Endodermal cell (in vitro differentiated cells): ENCODE measurements around the gene MYO16. TPM values are rescaled to one million over a fixed set of nuclear protein-coding genes. Genes with fewer than 3 reads are reported as not detected.

Source experiments
- DNase-seq: peaks from one replicate; pipeline ENCODE4 v3.0.0-alpha.2; 2017
- H3K27ac ChIP-seq: 2 replicates; pipeline ENCODE4 v1.5.1; 2013; ENCODE audit warnings: mild to moderate bottlenecking, low read depth, low read length, moderate library complexity
- H3K27me3 ChIP-seq: 2 replicates; pipeline ENCODE4 v1.6.1; 2013; ENCODE audit warnings: mild to moderate bottlenecking, low read length, moderate library complexity; ENCODE audit not compliant: insufficient read depth, control insufficient read depth, poor library complexity, severe bottlenecking
- H3K36me3 ChIP-seq: 2 replicates; pipeline ENCODE4 v1.7.0; 2013; ENCODE audit warnings: mild to moderate bottlenecking, low read length, moderate library complexity; ENCODE audit not compliant: control insufficient read depth, insufficient read depth
- H3K4me1 ChIP-seq: one replicate; pipeline ENCODE4 v1.7.0; 2013; ENCODE audit warnings: low read length; ENCODE audit not compliant: control insufficient read depth, insufficient read depth
- H3K4me3 ChIP-seq: 2 replicates; pipeline ENCODE4 v1.5.1; 2013; ENCODE audit warnings: mild to moderate bottlenecking, low read length, moderate library complexity
- H3K9ac ChIP-seq: 2 replicates; pipeline ENCODE4 v1.6.1; 2013; ENCODE audit warnings: mild to moderate bottlenecking, low read length, moderate library complexity; ENCODE audit not compliant: poor library complexity, severe bottlenecking; ENCODE audit errors: extremely low read depth
- H3K9me3 ChIP-seq: 2 replicates; pipeline ENCODE4 v1.6.1; 2013; ENCODE audit warnings: mild to moderate bottlenecking, low read length, moderate library complexity; ENCODE audit not compliant: control insufficient read depth
- H3K27ac Mint-ChIP-seq: 2 replicates; pipeline ENCODE4 v1.8.0; 2020; ENCODE audit warnings: mixed read lengths
- H3K27me3 Mint-ChIP-seq: 2 replicates; pipeline ENCODE4 v1.8.0; 2021; ENCODE audit warnings: mild to moderate bottlenecking, mixed read lengths; ENCODE audit not compliant: insufficient read depth
- H3K36me3 Mint-ChIP-seq: 2 replicates; pipeline ENCODE4 v1.8.0; 2020; ENCODE audit warnings: low read depth, mixed read lengths
- H3K4me1 Mint-ChIP-seq: 2 replicates; pipeline ENCODE4 v1.8.0; 2020; ENCODE audit warnings: mixed read lengths
- H3K4me3 Mint-ChIP-seq: 2 replicates; pipeline ENCODE4 v1.8.0; 2020; ENCODE audit warnings: mild to moderate bottlenecking, moderate library complexity, mixed read lengths
- H3K9me3 Mint-ChIP-seq: 2 replicates; pipeline ENCODE4 v1.8.0; 2020; ENCODE audit warnings: mild to moderate bottlenecking, mixed read lengths
- CTCF ChIP-seq: fragments of 200-600 bp; sonication (generic); conservative IDR thresholded peaks from 2 replicates; pipeline ENCODE4 v1.5.0; 2021; ENCODE audit warnings: antibody characterized with exemption, mild to moderate bottlenecking
- WGBS, 2 experiments: methylation state at CpG; one replicate each; pipeline versions ENCODE4 v1.1.5 to v1.1.7; 2013; ENCODE audit warnings: missing lambda C conversion rate in 2 of 2, mixed read lengths in 1 of 2; ENCODE audit not compliant: insufficient coverage in 1 of 2, insufficient read length in 1 of 2; 5-methylcytosine and 5-hydroxymethylcytosine counted together
- total RNA-seq, 2 donors: library from RNA; stranded (reverse); fragmentation: NEBNext Ultra II Directional in 1 of 2; extraction: Animal tissue kit (Norgen Biotek cat#: 25700) in 1 of 2; gene quantifications; 2 replicates in 1 of 2; 3 replicates in 1 of 2; pipeline ENCODE4 v1.2.1, GENCODE V29; 2021

The MYO16 gene
- total RNA-seq, 2 donors from 2014 or later = 0.70 to 1.2 TPM

- no peaks in the 10 kb centered on the region for H3K4me1 Mint-ChIP-seq
- no peak overlapping the region for H3K27ac Mint-ChIP-seq
- H3K4me1 ChIP-seq = no peaks in the 10 kb centered on the region
These were observed 591.2 kb downstream of the MYO16 start for GRCh38 chr13:109220631-109221030.

GRCh38 chr13:109224033-109224432, 594.6 kb downstream of the MYO16 start:
- Histone ChIP-seq H3K4me1 (no peaks in the 10 kb centered on the region), H3K4me3 (no peak overlapping the region), H3K9me3 (peaks cover 44% of the 10 kb centered on the region), H3K9ac (no peak overlapping the region), H3K27ac (no peak overlapping the region), H3K27me3 (no peaks in the 10 kb centered on the region), H3K36me3 (no peaks in the 10 kb centered on the region)
- H3K27ac Mint-ChIP-seq = no peak overlapping the region
- no peak overlapping the region for H3K4me3 Mint-ChIP-seq
- 88 to 97% methylated on average over 3 to 4 of the region's 4 CpGs for WGBS, 2 experiments
- no peak for TF ChIP-seq CTCF
- peaks cover 9% of the 10 kb centered on the region for H3K36me3 Mint-ChIP-seq
- no peaks in the 10 kb centered on the region for H3K4me1 Mint-ChIP-seq
- H3K27me3 Mint-ChIP-seq = no peaks in the 10 kb centered on the region
- H3K9me3 Mint-ChIP-seq = peaks cover 46% of the 10 kb centered on the region
- no peak for DNase-seq

More at GRCh38 chr13:109220631-109221030, 591.2 kb downstream of the MYO16 start:
- peaks cover 31% of the 10 kb centered on the region for H3K9me3 ChIP-seq
- TF ChIP-seq CTCF = no peak
- H3K27me3 ChIP-seq = no peaks in the 10 kb centered on the region
- peaks cover 9% of the 10 kb centered on the region for H3K36me3 Mint-ChIP-seq
- no peak overlapping the region for H3K27ac ChIP-seq
- H3K36me3 ChIP-seq = no peaks in the 10 kb centered on the region
- WGBS, 2 experiments = 85 to 90% methylated on average over 2 to 3 of the region's 3 CpGs
- no peak overlapping the region for H3K9ac ChIP-seq
- H3K4me3 ChIP-seq = no peak overlapping the region
- H3K27me3 Mint-ChIP-seq = no peaks in the 10 kb centered on the region
- peaks cover 34% of the 10 kb centered on the region for H3K9me3 Mint-ChIP-seq
- H3K4me3 Mint-ChIP-seq = no peak overlapping the region
- DNase-seq = no peak

GRCh38 chr13:109226631-109227030, 597.2 kb downstream of the MYO16 start:
- peaks cover 59% of the 10 kb centered on the region for H3K9me3 ChIP-seq
- no peak for DNase-seq
- Mint-ChIP-seq H3K4me3 (no peak overlapping the region), H3K27me3 (no peaks in the 10 kb centered on the region), H3K27ac (no peak overlapping the region), H3K9me3 (peaks cover 55% of the 10 kb centered on the region), H3K36me3 (peaks cover 16% of the 10 kb centered on the region), H3K4me1 (no peaks in the 10 kb centered on the region)
- H3K27ac ChIP-seq = no peak overlapping the region
- no peaks in the 10 kb centered on the region for H3K27me3 ChIP-seq
- no peak overlapping the region for H3K4me3 ChIP-seq
- 83 to 90% methylated on average over 1 of the region's 1 CpG for WGBS, 2 experiments
- H3K4me1 ChIP-seq = no peaks in the 10 kb centered on the region
- H3K36me3 ChIP-seq = no peaks in the 10 kb centered on the region
- no peak overlapping the region for H3K9ac ChIP-seq
- TF ChIP-seq CTCF = no peak
